ENCODE measurements around the gene POMZP3.
"Not testable (repeated sequence)": the region's sequence is repeated elsewhere in the genome, so short reads cannot be mapped to it uniquely, and the experiment has no call there.

Gene POMZP3

GRCh38 chr7:76626989-76627642 is at the start of gene POMZP3:
POMZP3 (minus strand) TSS chr7:76627279; CDS start chr7:76626064, 1,215 bp downstream.
- H4K20me1 ChIP-seq; H3K27me3 ChIP-seq; H3K9me3 ChIP-seq (replicated peaks in 1 of 11); H3K4me1 ChIP-seq: not testable (repeated sequence)
- Histone ChIP-seq H3K36me3 (peaks cover 0 to 10% (median 5%) of the 10 kb centered on the region in 11 experiments; a peak in 9 of 22 replicates), H3K4me3 (peak within 1 kb of the TSS; percentile 56 to 74 (median 65)), H3K4me2 (peak within 1 kb of the TSS; percentile 56 to 70 (median 66)), H3K9ac (peak within 1 kb of the TSS; percentile 75 to 87 (median 83)), H3K27ac (peak within 1 kb of the TSS; percentile 73 to 83 (median 79); a peak in 21 of 22 replicates)

- H4K20me1 ChIP-seq; H3K36me3 ChIP-seq; H3K4me3 ChIP-seq; H3K9ac ChIP-seq; H3K4me2 ChIP-seq; H3K9me3 ChIP-seq (replicated peaks in 1 of 11); H3K27me3 ChIP-seq; H3K27ac ChIP-seq: not testable (repeated sequence)
- peaks cover 0 to 13% (median 0%) of the 10 kb centered on the region in 10 experiments; a peak in 5 of 20 replicates for H3K4me1 ChIP-seq
These were observed 48.7 kb upstream of the POMZP3 start for GRCh38 chr7:76675783-76676182.

- H3K9me3 ChIP-seq (replicated peaks in 1 of 11); H3K36me3 ChIP-seq; H3K9ac ChIP-seq; H4K20me1 ChIP-seq; H3K4me2 ChIP-seq; H3K27ac ChIP-seq; H3K4me3 ChIP-seq; H3K27me3 ChIP-seq: not testable (repeated sequence)
- H3K4me1 ChIP-seq = peaks cover 0 to 13% (median 0%) of the 10 kb centered on the region in 10 experiments; a peak in 5 of 20 replicates
These were observed 46.3 kb upstream of the POMZP3 start for GRCh38 chr7:76673346-76673745.

- not testable (repeated sequence) for H3K27me3 ChIP-seq; H3K4me2 ChIP-seq; H3K4me3 ChIP-seq; H3K9me3 ChIP-seq (replicated peaks in 1 of 11); H3K36me3 ChIP-seq; H3K4me1 ChIP-seq; H3K27ac ChIP-seq; H3K9ac ChIP-seq; H4K20me1 ChIP-seq
These were observed 32.1 kb upstream of the POMZP3 start for GRCh38 chr7:76659212-76659611.

- H3K4me1 ChIP-seq; H4K20me1 ChIP-seq; H3K9me3 ChIP-seq (replicated peaks in 1 of 11); H3K27ac ChIP-seq; H3K36me3 ChIP-seq; H3K9ac ChIP-seq; H3K27me3 ChIP-seq; H3K4me3 ChIP-seq; H3K4me2 ChIP-seq: not testable (repeated sequence)
These were observed 29.3 kb upstream of the POMZP3 start for GRCh38 chr7:76656425-76656824.

GRCh38 chr7:76642620-76643019 is 15.5 kb upstream of the POMZP3 start:
- H3K27ac ChIP-seq; H4K20me1 ChIP-seq; H3K27me3 ChIP-seq; H3K4me3 ChIP-seq; H3K36me3 ChIP-seq; H3K9me3 ChIP-seq (replicated peaks in 1 of 11); H3K9ac ChIP-seq; H3K4me1 ChIP-seq; H3K4me2 ChIP-seq: not testable (repeated sequence)

- not testable (repeated sequence) for H3K27ac ChIP-seq; H3K27me3 ChIP-seq; H3K4me3 ChIP-seq; H3K36me3 ChIP-seq; H3K9ac ChIP-seq; H4K20me1 ChIP-seq; H3K4me1 ChIP-seq; H3K4me2 ChIP-seq; H3K9me3 ChIP-seq (replicated peaks in 1 of 11)
These were observed 10.1 kb upstream of the POMZP3 start for GRCh38 chr7:76637061-76637691.

- not testable (repeated sequence) for H3K4me1 ChIP-seq; H3K27me3 ChIP-seq; H3K9me3 ChIP-seq (replicated peaks in 1 of 11); H4K20me1 ChIP-seq
- H3K36me3 ChIP-seq = peaks cover 0 to 10% (median 5%) of the 10 kb centered on the region in 11 experiments; a peak in 9 of 22 replicates
- H3K4me3 ChIP-seq = peak overlapping the region; percentile 56 to 74 (median 65)
- H3K27ac ChIP-seq = peak overlapping the region in 10 of 11 experiments; percentile 73 to 83 (median 80); a peak in 20 of 22 replicates
- peak overlapping the region; percentile 75 to 87 (median 83) for H3K9ac ChIP-seq
- peak overlapping the region; percentile 55 to 70 (median 63); a peak in 21 of 22 replicates for H3K4me2 ChIP-seq
These were observed 498 bp downstream of the POMZP3 start for GRCh38 chr7:76626581-76626980.

GRCh38 chr7:76619439-76620190 is 7.5 kb downstream of the POMZP3 start:
- not testable (repeated sequence) for H3K9me3 ChIP-seq (replicated peaks in 1 of 11); H3K27ac ChIP-seq; H3K4me2 ChIP-seq; H4K20me1 ChIP-seq; H3K4me1 ChIP-seq; H3K4me3 ChIP-seq; H3K27me3 ChIP-seq; H3K9ac ChIP-seq
- H3K36me3 ChIP-seq = peaks cover 4 to 15% (median 12%) of the 10 kb centered on the region in 11 experiments; a peak in 14 of 22 replicates

GRCh38 chr7:76613783-76614182 is 13.3 kb downstream of the POMZP3 start:
- not testable (repeated sequence) for H3K27me3 ChIP-seq; H3K9me3 ChIP-seq (replicated peaks in 1 of 11); H3K4me3 ChIP-seq; H3K27ac ChIP-seq; H3K9ac ChIP-seq; H4K20me1 ChIP-seq; H3K4me2 ChIP-seq; H3K4me1 ChIP-seq
- peaks cover 0 to 15% (median 8%) of the 10 kb centered on the region in 11 experiments; a peak in 12 of 22 replicates for H3K36me3 ChIP-seq

GRCh38 chr7:76612232-76612631 is 14.8 kb downstream of the POMZP3 start:
- not testable (repeated sequence) for H3K27ac ChIP-seq; H3K9me3 ChIP-seq (replicated peaks in 1 of 11); H3K4me3 ChIP-seq; H4K20me1 ChIP-seq; H3K9ac ChIP-seq; H3K27me3 ChIP-seq; H3K4me2 ChIP-seq
- Histone ChIP-seq H3K4me1 (peaks cover 0 to 14% (median 4%) of the 10 kb centered on the region in 10 experiments; a peak in 10 of 20 replicates), H3K36me3 (peaks cover 0 to 20% (median 10%) of the 10 kb centered on the region in 11 experiments; a peak in 12 of 22 replicates)

GRCh38 chr7:76609864-76610263 is 17.2 kb downstream of the POMZP3 start:
- H4K20me1 ChIP-seq; H3K27ac ChIP-seq; H3K9me3 ChIP-seq (replicated peaks in 1 of 11); H3K4me2 ChIP-seq; H3K4me3 ChIP-seq; H3K27me3 ChIP-seq; H3K9ac ChIP-seq: not testable (repeated sequence)
- peaks cover 0 to 22% (median 12%) of the 10 kb centered on the region in 10 experiments; a peak in 11 of 20 replicates for H3K4me1 ChIP-seq
- H3K36me3 ChIP-seq = peaks cover 0 to 11% (median 4%) of the 10 kb centered on the region in 11 experiments; a peak in 9 of 22 replicates

GRCh38 chr7:76608469-76608868 is 18.6 kb downstream of the POMZP3 start:
- H3K36me3 ChIP-seq = peaks cover 0 to 11% (median 4%) of the 10 kb centered on the region in 11 experiments; a peak in 9 of 22 replicates
- not testable (repeated sequence) for H3K9ac ChIP-seq; H3K4me2 ChIP-seq; H3K9me3 ChIP-seq (replicated peaks in 1 of 11); H4K20me1 ChIP-seq; H3K4me3 ChIP-seq; H3K27me3 ChIP-seq
- H3K27ac ChIP-seq = 0 out of 22 replicates have a peak overlapping the region, but pooled peaks of 1 of the 11 experiments have one; percentile 20
- peaks cover 0 to 22% (median 12%) of the 10 kb centered on the region in 10 experiments; a peak in 11 of 20 replicates for H3K4me1 ChIP-seq
